SU-DHL-6 (cell line): ENCODE data around the gene BANF1.

Experiments used
- CTCF ChIP-seq: fragments of 200-600 bp; sonication (generic); IDR thresholded peaks from one replicate; pipeline ENCODE4 v1.5.1; 2017; ENCODE audit warnings: antibody characterized with exemption, mild to moderate bottlenecking, low read length, moderate library complexity; ENCODE audit not compliant: insufficient read depth, poor library complexity, severe bottlenecking
- EZH2phosphoT487 ChIP-seq: fragments of 200-600 bp; sonication (generic), shearing (Covaris generic); conservative IDR thresholded peaks from 2 replicates; pipeline ENCODE4 v1.6.1; 2018; ENCODE audit warnings: mild to moderate bottlenecking, antibody characterized with exemption, low read length, moderate library complexity, mixed read lengths

GRCh38 chr11:66052664-66052982 is 50.3 kb downstream of the BANF1 start:
- TF ChIP-seq EZH2phosphoT487 (no peak), CTCF (no peak)
